ENCODE data around the gene IL22RA1. TPM values are rescaled to one million over a fixed set of nuclear protein-coding genes. Genes with fewer than 3 reads are reported as not detected.

The IL22RA1 gene
- total RNA-seq, 1 experiment from 2014 or later, result 0.28 TPM

DNA sequence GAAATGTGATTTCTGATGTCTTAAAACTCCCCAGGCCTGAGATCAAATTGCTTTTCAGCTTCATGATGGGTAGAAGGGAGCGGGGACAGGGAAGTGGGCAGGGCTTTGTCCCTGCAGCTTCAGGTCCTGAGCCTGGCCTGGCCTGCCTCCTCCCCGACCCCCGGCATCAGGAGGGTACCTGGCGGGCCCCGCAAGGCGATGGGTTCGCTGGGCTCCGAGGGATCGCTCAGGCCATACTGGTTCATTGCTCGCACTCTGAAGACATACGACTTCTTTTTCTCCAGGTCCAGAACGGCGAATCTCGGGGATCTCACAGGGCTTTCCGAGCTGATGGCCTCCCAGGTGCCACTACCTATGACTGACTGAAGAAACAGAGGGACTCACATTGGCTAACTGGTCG lies 56.5 kb downstream of the IL22RA1 start:
- Mint-ChIP-seq H3K27ac (no peak overlapping the region), H3K4me3 (no peak overlapping the region), H3K9me3 (no peaks in the 10 kb centered on the region), H3K36me3 (no peaks in the 10 kb centered on the region), H3K27me3 (ENCODE audit: low read depth) (no peaks in the 10 kb centered on the region; the same call in 1 of the 2 replicates), H3K4me1 (peaks cover 4% of the 10 kb centered on the region; the same call in 1 of the 2 replicates)
- TF ChIP-seq IRF1 (CRISPR knock-in tag; IDR thresholded peaks at IDR 0.05) (no peak), FOXK1 (CRISPR knock-in tag; IDR thresholded peaks at IDR 0.05) (no peak), ZNF138 (CRISPR knock-in tag; conservative IDR thresholded peaks at IDR 0.05) (no peak), TEAD1 (CRISPR knock-in tag; IDR thresholded peaks at IDR 0.05) (no peak), OVOL2 (CRISPR knock-in tag; IDR thresholded peaks at IDR 0.05; ENCODE audit: borderline replicate concordance) (no peak)
- DNase-seq (ENCODE audit: low spot score) (no peak), ATAC-seq (no peak)
- CTCF ChIA-PET, result interaction anchor here (0.6 to 1.0 kb wide), 3 partner anchors 15 to 276 kb away, joined by 3 to 5 read pairs (median 3); no protein-coding TSS in a partner anchor
- POLR2A ChIA-PET, result no interaction called here

- ATAC-seq (no peak), DNase-seq (ENCODE audit: low spot score) (no peak)
- no peaks in the 10 kb centered on the region for H3K9me3 Mint-ChIP-seq
- POLR2A ChIA-PET, result no interaction called here
- H3K36me3 Mint-ChIP-seq, result no peaks in the 10 kb centered on the region
- CTCF ChIA-PET, result interaction anchor here (0.8 to 1.4 kb wide), 2 partner anchors 9 to 275 kb away, joined by 3 to 6 read pairs; no protein-coding TSS in a partner anchor
- H3K27ac Mint-ChIP-seq, result no peak overlapping the region
- H3K4me3 Mint-ChIP-seq, result no peak overlapping the region
- no peaks in the 10 kb centered on the region; the same call in 1 of the 2 replicates for H3K27me3 Mint-ChIP-seq (ENCODE audit: low read depth)
- H3K4me1 Mint-ChIP-seq, result peaks cover 4% of the 10 kb centered on the region; the same call in 1 of the 2 replicates
- no peak for TF ChIP-seq ZNF425 (CRISPR knock-in tag; conservative IDR thresholded peaks at IDR 0.05)
- no peak for TF ChIP-seq EMX1 (CRISPR knock-in tag; IDR thresholded peaks at IDR 0.05)
- TF ChIP-seq ELF4 (CRISPR knock-in tag; IDR thresholded peaks at IDR 0.05; ENCODE audit: low read depth), result no peak
- no peak for TF ChIP-seq MAX (CRISPR knock-in tag; IDR thresholded peaks at IDR 0.05)
- TF ChIP-seq ZNF121 (CRISPR knock-in tag; IDR thresholded peaks at IDR 0.05), result no peak
- TF ChIP-seq NFATC4 (CRISPR knock-in tag; IDR thresholded peaks at IDR 0.05), result no peak
- no peak for TF ChIP-seq E2F5 (CRISPR knock-in tag; IDR thresholded peaks at IDR 0.05)
- TF ChIP-seq CREM (CRISPR knock-in tag; IDR thresholded peaks at IDR 0.05), result no peak
- TF ChIP-seq, protein P1, sequence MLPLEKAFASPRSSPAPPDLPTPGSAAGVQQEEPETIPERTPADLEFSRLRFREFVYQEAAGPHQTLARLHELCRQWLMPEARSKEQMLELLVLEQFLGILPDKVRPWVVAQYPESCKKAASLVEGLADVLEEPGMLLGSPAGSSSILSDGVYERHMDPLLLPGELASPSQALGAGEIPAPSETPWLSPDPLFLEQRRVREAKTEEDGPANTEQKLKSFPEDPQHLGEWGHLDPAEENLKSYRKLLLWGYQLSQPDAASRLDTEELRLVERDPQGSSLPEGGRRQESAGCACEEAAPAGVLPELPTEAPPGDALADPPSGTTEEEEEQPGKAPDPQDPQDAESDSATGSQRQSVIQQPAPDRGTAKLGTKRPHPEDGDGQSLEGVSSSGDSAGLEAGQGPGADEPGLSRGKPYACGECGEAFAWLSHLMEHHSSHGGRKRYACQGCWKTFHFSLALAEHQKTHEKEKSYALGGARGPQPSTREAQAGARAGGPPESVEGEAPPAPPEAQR (CRISPR knock-in tag; IDR thresholded peaks at IDR 0.05), result no peak
- no peak for TF ChIP-seq ZNF416 (CRISPR knock-in tag; IDR thresholded peaks at IDR 0.05)
- TF ChIP-seq KAT7 (CRISPR knock-in tag; IDR thresholded peaks at IDR 0.05; ENCODE audit: borderline replicate concordance), result no peak
- TF ChIP-seq CREB1 (CRISPR knock-in tag; IDR thresholded peaks at IDR 0.05), result no peak
- no peak for TF ChIP-seq IRF1 (CRISPR knock-in tag; IDR thresholded peaks at IDR 0.05)
- TF ChIP-seq, protein P2, sequence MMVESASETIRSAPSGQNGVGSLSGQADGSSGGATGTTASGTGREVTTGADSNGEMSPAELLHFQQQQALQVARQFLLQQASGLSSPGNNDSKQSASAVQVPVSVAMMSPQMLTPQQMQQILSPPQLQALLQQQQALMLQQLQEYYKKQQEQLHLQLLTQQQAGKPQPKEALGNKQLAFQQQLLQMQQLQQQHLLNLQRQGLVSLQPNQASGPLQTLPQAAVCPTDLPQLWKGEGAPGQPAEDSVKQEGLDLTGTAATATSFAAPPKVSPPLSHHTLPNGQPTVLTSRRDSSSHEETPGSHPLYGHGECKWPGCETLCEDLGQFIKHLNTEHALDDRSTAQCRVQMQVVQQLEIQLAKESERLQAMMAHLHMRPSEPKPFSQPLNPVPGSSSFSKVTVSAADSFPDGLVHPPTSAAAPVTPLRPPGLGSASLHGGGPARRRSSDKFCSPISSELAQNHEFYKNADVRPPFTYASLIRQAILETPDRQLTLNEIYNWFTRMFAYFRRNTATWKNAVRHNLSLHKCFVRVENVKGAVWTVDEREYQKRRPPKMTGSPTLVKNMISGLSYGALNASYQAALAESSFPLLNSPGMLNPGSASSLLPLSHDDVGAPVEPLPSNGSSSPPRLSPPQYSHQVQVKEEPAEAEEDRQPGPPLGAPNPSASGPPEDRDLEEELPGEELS (CRISPR knock-in tag; IDR thresholded peaks at IDR 0.05), result no peak
- TF ChIP-seq OVOL2 (CRISPR knock-in tag; IDR thresholded peaks at IDR 0.05; ENCODE audit: borderline replicate concordance), result no peak
- no peak for TF ChIP-seq USF2 (CRISPR knock-in tag; IDR thresholded peaks at IDR 0.05)
- TF ChIP-seq NR1H2 (CRISPR knock-in tag; IDR thresholded peaks at IDR 0.05), result no peak
Measured at GRCh38 chr1:24085546-24085945, 57.4 kb downstream of the IL22RA1 start.
